ENCODE results near the gene TMIE.
"Not testable (repeated sequence)": the region's sequence is repeated elsewhere in the genome, so short reads cannot be mapped to it uniquely, and the experiment has no call there.

TMIE gene

GRCh38 chr3:46729038-46729437 is 27.8 kb downstream of the TMIE start:
- no peak for DNase-seq

GRCh38 chr3:46730819-46731218 is 29.6 kb downstream of the TMIE start:
- DNase-seq, result no peak

GRCh38 chr3:46731795-46732194 is 30.6 kb downstream of the TMIE start:
- no peak for DNase-seq

GRCh38 chr3:46733026-46733800 is 32.0 kb downstream of the TMIE start:
- no peak for DNase-seq

- DNase-seq, result no peak
These were observed 33.6 kb downstream of the TMIE start for GRCh38 chr3:46734773-46735172.

- DNase-seq, result no peak
These were observed 35.0 kb downstream of the TMIE start for GRCh38 chr3:46736006-46736872.

- no peak for DNase-seq
These were observed 36.1 kb downstream of the TMIE start for GRCh38 chr3:46737329-46737731.

- not testable (repeated sequence) for DNase-seq
These were observed 38.4 kb downstream of the TMIE start for GRCh38 chr3:46739565-46739964.

GRCh38 chr3:46742992-46743585 is 41.9 kb downstream of the TMIE start:
- DNase-seq, result no peak

- no peak for DNase-seq
These were observed 45.5 kb downstream of the TMIE start for GRCh38 chr3:46746711-46747110.

GRCh38 chr3:46748170-46748569 is 47.0 kb downstream of the TMIE start:
- no peak for DNase-seq

GRCh38 chr3:46749129-46749528 is 47.9 kb downstream of the TMIE start:
- DNase-seq, result no peak

- DNase-seq, result no peak
These were observed 49.4 kb downstream of the TMIE start for GRCh38 chr3:46750555-46751038.

GRCh38 chr3:46753127-46753526 is 51.9 kb downstream of the TMIE start:
- DNase-seq, result not testable (repeated sequence)

- DNase-seq, result no peak
These were observed 54.5 kb downstream of the TMIE start for GRCh38 chr3:46755646-46756045.

- no peak for DNase-seq
These were observed 55.5 kb downstream of the TMIE start for GRCh38 chr3:46756642-46757041.

GRCh38 chr3:46759239-46760167 is 58.3 kb downstream of the TMIE start:
- no peak for DNase-seq

Measured in T1000 (cell line).